Liver (tissue), 9 donors: ENCODE measurements around the gene NPIPB8. TPM values are rescaled to one million over a fixed set of nuclear protein-coding genes. Genes with fewer than 3 reads are reported as not detected.
"Not testable (repeated sequence)": the region's sequence is repeated elsewhere in the genome, so short reads cannot be mapped to it uniquely, and the experiment has no call there.

ENCODE experiments used
- DNase-seq: peaks from one replicate; pipeline ENCODE4 v3.0.0-alpha.2; 2017; ENCODE audit warnings: low spot score
- H3K27ac ChIP-seq, 2 donors: one replicate each; pipeline ENCODE4 v1.7.0; 2013; ENCODE audit warnings: inconsistent platforms in 2 of 2, low read length in 2 of 2, control low read depth in 1 of 2, low read depth in 1 of 2, mild to moderate bottlenecking in 1 of 2
- H3K27me3 ChIP-seq, 4 donors: one replicate each; pipeline versions ENCODE4 v1.6.1 to v1.7.0; 2013; ENCODE audit warnings: low read length in 3 of 4, inconsistent platforms in 1 of 4, mild to moderate bottlenecking in 1 of 4, moderate library complexity in 1 of 4; ENCODE audit not compliant: control insufficient read depth in 4 of 4, insufficient read depth in 4 of 4
- H3K36me3 ChIP-seq, 4 donors: one replicate each; pipeline versions ENCODE4 v1.6.1 to v1.7.0; 2013; ENCODE audit warnings: low read length in 3 of 4, mild to moderate bottlenecking in 3 of 4, low read depth in 1 of 4, moderate library complexity in 1 of 4; ENCODE audit not compliant: control insufficient read depth in 4 of 4, insufficient read depth in 3 of 4
- H3K4me1 ChIP-seq, 4 donors: one replicate each; pipeline versions ENCODE4 v1.6.1 to v1.7.0; 2013; ENCODE audit warnings: low read length in 3 of 4, mild to moderate bottlenecking in 3 of 4, moderate library complexity in 1 of 4; ENCODE audit not compliant: control insufficient read depth in 4 of 4, insufficient read depth in 4 of 4
- H3K4me3 ChIP-seq, 3 donors: one replicate each; pipeline versions ENCODE4 v1.6.1 to v1.7.0; 2013; ENCODE audit warnings: low read length in 3 of 3, control low read depth in 1 of 3, low read depth in 1 of 3, mild to moderate bottlenecking in 1 of 3
- H3K9ac ChIP-seq, 2 donors: one replicate each; pipeline ENCODE4 v1.7.0; 2013; ENCODE audit warnings: low read length in 2 of 2, mild to moderate bottlenecking in 2 of 2, moderate library complexity in 2 of 2, control low read depth in 1 of 2, low read depth in 1 of 2
- H3K9me3 ChIP-seq, 4 donors: one replicate each; pipeline versions ENCODE4 v1.6.1 to v1.7.0; 2013; ENCODE audit warnings: low read length in 3 of 4; ENCODE audit not compliant: control insufficient read depth in 4 of 4
- ATF3 ChIP-seq: IDR thresholded peaks from 2 replicates; pipeline ENCODE4 v1.6.1; 2016; ENCODE audit warnings: antibody characterized with exemption
- EGR1 ChIP-seq, 2 donors: IDR thresholded peaks; 2 replicates each; pipeline ENCODE4 v1.6.1; 2016 to 2018; ENCODE audit warnings: antibody characterized with exemption in 2 of 2, low read depth in 2 of 2
- FOXA1 ChIP-seq: IDR thresholded peaks from 2 replicates; pipeline ENCODE4 v1.6.1; 2016; ENCODE audit warnings: antibody characterized with exemption
- FOXA2 ChIP-seq: IDR thresholded peaks from 2 replicates; pipeline ENCODE4 v1.6.1; 2016; ENCODE audit warnings: antibody characterized with exemption
- HNF4A ChIP-seq, 2 donors: conservative IDR thresholded peaks; 2 replicates each; pipeline ENCODE4 v1.6.1; 2016; ENCODE audit warnings: antibody characterized with exemption in 2 of 2, mild to moderate bottlenecking in 2 of 2
- JUND ChIP-seq, 2 donors: IDR thresholded peaks; 2 replicates each; pipeline ENCODE4 v1.6.1; 2016; ENCODE audit warnings: antibody characterized with exemption in 2 of 2
- MAX ChIP-seq: IDR thresholded peaks from 2 replicates; pipeline ENCODE4 v1.6.1; 2016; ENCODE audit warnings: antibody characterized with exemption
- NR2F2 ChIP-seq: IDR thresholded peaks from 2 replicates; pipeline ENCODE4 v1.6.1; 2016; ENCODE audit warnings: antibody characterized with exemption
- RAD21 ChIP-seq, 2 donors: IDR thresholded peaks; 2 replicates each; pipeline ENCODE4 v1.6.1; 2016; ENCODE audit warnings: antibody characterized with exemption in 2 of 2, mild to moderate bottlenecking in 2 of 2
- RXRA ChIP-seq, 2 donors: IDR thresholded peaks; 2 replicates each; pipeline ENCODE4 v1.6.1; 2017 to 2018; ENCODE audit warnings: antibody characterized with exemption in 2 of 2, mild to moderate bottlenecking in 1 of 2
- SP1 ChIP-seq: IDR thresholded peaks from 2 replicates; pipeline ENCODE4 v1.6.1; 2018; ENCODE audit warnings: antibody characterized with exemption, mild to moderate bottlenecking
- WGBS: extraction: QIAGEN DNeasy Blood & Tissue Kit; methylation state at CpG from one replicate; pipeline ENCODE4 v1.1.7; 2013; 5-methylcytosine and 5-hydroxymethylcytosine counted together
- polyA plus RNA-seq, 2 donors: library from polyadenylated mRNA; stranded (reverse) in 1 of 2; unstranded in 1 of 2; fragments of 200-250 nt in 1 of 2; fragments of >200 nt in 1 of 2; fragmentation: Nextera tagmentation in 1 of 2; extraction: Ambion mirVana in 1 of 2; gene quantifications; one replicate each; pipeline versions ENCODE4 v1.2.1 to v1.2.3, GENCODE V29; 2013 to 2015
- total RNA-seq, 2 donors: library from RNA; depleted of rRNA; stranded (reverse); fragments of >200 nt; gene quantifications; one replicate each; pipeline ENCODE4 v1.2.3, GENCODE V29; 2014
- TF ChIP-seq, protein P1 (sequence below): IDR thresholded peaks from 2 replicates; pipeline ENCODE4 v1.6.1; 2016; ENCODE audit warnings: antibody characterized with exemption
- donor health status: healthy.
- donor health status: healthy.
- donor health status: healthy.
- donor health status: healthy.
- donor health status: healthy.

Gene NPIPB8
- total and polyA plus RNA-seq, 4 donors, result 0.08 to 0.53 TPM; not detected in 2

- WGBS, result 82% methylated on average over 7 of the region's 7 CpGs
- TF ChIP-seq SP1, result no peak
- TF ChIP-seq RXRA (IDR thresholded peaks at IDR 0.05), result peak in 1 of 2 donors; percentile 45
These were observed 16.2 kb upstream of the NPIPB8 start for GRCh38 chr16:28621481-28622155.

GRCh38 chr16:28622532-28623171 lies 15.2 kb upstream of the NPIPB8 start:
- H3K4me1 ChIP-seq, H3K36me3 ChIP-seq, DNase-seq, H3K27me3 ChIP-seq, H3K9ac ChIP-seq, H3K27ac ChIP-seq, H3K9me3 ChIP-seq: not testable (repeated sequence)
- WGBS, result 50% methylated on average over 24 of the region's 24 CpGs
- peak overlapping the region in 2 of 3 donors; percentile 45 to 65 for H3K4me3 ChIP-seq

More at GRCh38 chr16:28621481-28622155, 16.2 kb upstream of the NPIPB8 start:
- Histone ChIP-seq H3K27ac (no peak overlapping the region), H3K36me3 (no peaks in the 10 kb centered on the region), H3K27me3 (no peaks in the 10 kb centered on the region), H3K4me1 (peaks cover 0 to 5% (median under 1%) of the 10 kb centered on the region in 4 donors), H3K9ac (no peak overlapping the region), H3K9me3 (no peaks in the 10 kb centered on the region), H3K4me3 (no peak overlapping the region)
- no peak for DNase-seq

- Histone ChIP-seq H3K27me3 (no peaks in the 10 kb centered on the region), H3K9me3 (no peaks in the 10 kb centered on the region), H3K9ac (no peak overlapping the region), H3K27ac (no peak overlapping the region), H3K4me1 (peaks cover 0 to 5% (median under 1%) of the 10 kb centered on the region in 4 donors), H3K4me3 (peak overlapping the region; percentile 32 to 65 (median 45)), H3K36me3 (no peaks in the 10 kb centered on the region)
- TF ChIP-seq HNF4A (conservative IDR thresholded peaks at IDR 0.05) (no peak), ATF3 (no peak), JUND (IDR thresholded peaks at IDR 0.05) (no peak), NR2F2 (no peak), RXRA (IDR thresholded peaks at IDR 0.05) (no peak), RAD21 (IDR thresholded peaks at IDR 0.05) (no peak), MAX (no peak), EGR1 (IDR thresholded peaks at IDR 0.05; ENCODE audit: low read depth in 2 of 2) (no peak), SP1 (no peak), FOXA1 (no peak), FOXA2 (no peak)
- TF ChIP-seq, protein P1, sequence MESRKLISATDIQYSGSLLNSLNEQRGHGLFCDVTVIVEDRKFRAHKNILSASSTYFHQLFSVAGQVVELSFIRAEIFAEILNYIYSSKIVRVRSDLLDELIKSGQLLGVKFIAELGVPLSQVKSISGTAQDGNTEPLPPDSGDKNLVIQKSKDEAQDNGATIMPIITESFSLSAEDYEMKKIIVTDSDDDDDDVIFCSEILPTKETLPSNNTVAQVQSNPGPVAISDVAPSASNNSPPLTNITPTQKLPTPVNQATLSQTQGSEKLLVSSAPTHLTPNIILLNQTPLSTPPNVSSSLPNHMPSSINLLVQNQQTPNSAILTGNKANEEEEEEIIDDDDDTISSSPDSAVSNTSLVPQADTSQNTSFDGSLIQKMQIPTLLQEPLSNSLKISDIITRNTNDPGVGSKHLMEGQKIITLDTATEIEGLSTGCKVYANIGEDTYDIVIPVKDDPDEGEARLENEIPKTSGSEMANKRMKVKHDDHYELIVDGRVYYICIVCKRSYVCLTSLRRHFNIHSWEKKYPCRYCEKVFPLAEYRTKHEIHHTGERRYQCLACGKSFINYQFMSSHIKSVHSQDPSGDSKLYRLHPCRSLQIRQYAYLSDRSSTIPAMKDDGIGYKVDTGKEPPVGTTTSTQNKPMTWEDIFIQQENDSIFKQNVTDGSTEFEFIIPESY, result no peak
- 9% methylated on average over 68 of the region's 68 CpGs for WGBS
- no peak for DNase-seq
These were observed 14.6 kb upstream of the NPIPB8 start for GRCh38 chr16:28623172-28623711.

- not testable (repeated sequence) for H3K27me3 ChIP-seq, H3K9me3 ChIP-seq, H3K4me1 ChIP-seq, DNase-seq, H3K4me3 ChIP-seq, H3K9ac ChIP-seq, H3K27ac ChIP-seq, H3K36me3 ChIP-seq
- 84% methylated on average over 4 of the region's 5 CpGs for WGBS
These were observed 7.0 kb upstream of the NPIPB8 start for GRCh38 chr16:28630905-28631304.

DNA sequence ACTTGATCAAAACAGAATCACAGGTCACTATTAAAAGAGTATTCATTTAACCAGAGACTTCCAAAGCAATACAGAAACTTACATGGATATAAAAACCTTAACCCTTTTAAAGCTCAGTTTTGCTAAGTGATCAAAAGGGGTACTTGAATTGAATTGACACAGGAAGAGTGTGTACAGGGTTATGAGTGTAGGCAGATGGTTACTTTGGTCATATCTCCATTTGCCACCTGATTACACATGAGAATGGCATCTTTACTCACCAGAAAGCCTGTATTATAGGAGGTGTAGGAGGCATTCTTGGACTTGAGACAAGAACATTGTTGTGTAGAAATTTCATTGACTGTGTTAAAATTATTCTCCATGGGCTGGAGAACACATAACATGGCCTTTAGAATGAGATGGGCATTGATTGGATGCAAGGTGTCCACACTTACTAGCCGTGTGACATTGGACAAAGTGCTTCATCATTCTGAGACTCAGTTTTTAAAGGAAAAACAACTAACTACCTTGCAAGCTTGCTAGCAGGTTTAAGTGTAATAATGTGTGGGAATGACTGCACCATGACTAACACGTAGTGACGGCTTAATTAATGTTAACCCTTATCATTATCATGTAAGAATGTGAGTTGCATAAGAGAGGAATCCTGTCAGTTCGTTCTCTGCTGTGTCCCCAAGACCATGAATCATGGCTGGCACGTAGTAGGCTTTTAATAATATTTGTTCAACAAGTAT lies 1.6 kb upstream of the NPIPB8 start:
- not testable (repeated sequence) for H3K27me3 ChIP-seq, H3K4me1 ChIP-seq, H3K9me3 ChIP-seq, H3K27ac ChIP-seq, H3K36me3 ChIP-seq, DNase-seq, H3K9ac ChIP-seq, H3K4me3 ChIP-seq
- WGBS, result 70% methylated on average over 5 of the region's 5 CpGs
